Measurements from ENCODE around the gene UBE2K.

- TF ChIP-seq CTCF (IDR thresholded peaks at IDR 0.05): no peak
- no peak for TF ChIP-seq POLR2A (IDR thresholded peaks at IDR 0.05)
These were observed 8.4 kb downstream of the UBE2K start for GRCh38 chr4:39706334-39706733.

All from Peyer's patch (tissue), 4 donors.